ENCODE results near the gene SPO11. TPM values are rescaled to one million over a fixed set of nuclear protein-coding genes. Genes with fewer than 3 reads are reported as not detected.
A peak's percentile ranks its signal among the peaks of the same experiment; 100 is the strongest.

SPO11 gene
- total RNA-seq, 1 donor from 2014 or later: not detected

- no peaks in the 10 kb centered on the region for H3K9me3 ChIP-seq
Measured at GRCh38 chr20:57322476-57322875, 7.1 kb upstream of the SPO11 start.

GRCh38 chr20:57323034-57323433 is 6.6 kb upstream of the SPO11 start:
- intact Hi-C loops (cut with DNase I): no loop called here
- Histone ChIP-seq H3K27me3 (peaks cover 12% of the 10 kb centered on the region), H3K27ac (no peak overlapping the region), H3K36me3 (no peaks in the 10 kb centered on the region), H3K4me1 (no peaks in the 10 kb centered on the region), H3K4me3 (no peak overlapping the region), H3K9me3 (no peaks in the 10 kb centered on the region)
- TF ChIP-seq, protein P1, sequence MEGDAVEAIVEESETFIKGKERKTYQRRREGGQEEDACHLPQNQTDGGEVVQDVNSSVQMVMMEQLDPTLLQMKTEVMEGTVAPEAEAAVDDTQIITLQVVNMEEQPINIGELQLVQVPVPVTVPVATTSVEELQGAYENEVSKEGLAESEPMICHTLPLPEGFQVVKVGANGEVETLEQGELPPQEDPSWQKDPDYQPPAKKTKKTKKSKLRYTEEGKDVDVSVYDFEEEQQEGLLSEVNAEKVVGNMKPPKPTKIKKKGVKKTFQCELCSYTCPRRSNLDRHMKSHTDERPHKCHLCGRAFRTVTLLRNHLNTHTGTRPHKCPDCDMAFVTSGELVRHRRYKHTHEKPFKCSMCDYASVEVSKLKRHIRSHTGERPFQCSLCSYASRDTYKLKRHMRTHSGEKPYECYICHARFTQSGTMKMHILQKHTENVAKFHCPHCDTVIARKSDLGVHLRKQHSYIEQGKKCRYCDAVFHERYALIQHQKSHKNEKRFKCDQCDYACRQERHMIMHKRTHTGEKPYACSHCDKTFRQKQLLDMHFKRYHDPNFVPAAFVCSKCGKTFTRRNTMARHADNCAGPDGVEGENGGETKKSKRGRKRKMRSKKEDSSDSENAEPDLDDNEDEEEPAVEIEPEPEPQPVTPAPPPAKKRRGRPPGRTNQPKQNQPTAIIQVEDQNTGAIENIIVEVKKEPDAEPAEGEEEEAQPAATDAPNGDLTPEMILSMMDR (IDR thresholded peaks at IDR 0.05): no peak
- DNase-seq (no peak), ATAC-seq (no peak)

More at GRCh38 chr20:57322476-57322875, 7.1 kb upstream of the SPO11 start:
- TF ChIP-seq, protein P1 (IDR thresholded peaks at IDR 0.05): no peak
- Histone ChIP-seq H3K27ac (no peak overlapping the region), H3K27me3 (peaks cover 12% of the 10 kb centered on the region), H3K4me1 (no peaks in the 10 kb centered on the region), H3K4me3 (no peak overlapping the region), H3K36me3 (no peaks in the 10 kb centered on the region)
- DNase-seq (no peak), ATAC-seq (no peak)
- intact Hi-C loops (cut with DNase I): no loop called here

- Histone ChIP-seq H3K4me3 (no peak overlapping the region), H3K4me1 (no peaks in the 10 kb centered on the region), H3K9me3 (no peaks in the 10 kb centered on the region), H3K27me3 (peaks cover 21% of the 10 kb centered on the region), H3K36me3 (no peaks in the 10 kb centered on the region), H3K27ac (no peak overlapping the region)
- ATAC-seq (no peak), DNase-seq (no peak)
- intact Hi-C loops (cut with DNase I): no loop called here
- TF ChIP-seq, protein P1 (IDR thresholded peaks at IDR 0.05): no peak
Measured at GRCh38 chr20:57325632-57326356, 3.8 kb upstream of the SPO11 start.

GRCh38 chr20:57326667-57327455 is 2.7 kb upstream of the SPO11 start:
- peak; percentile 79 for ATAC-seq
- peaks cover 18% of the 10 kb centered on the region for H3K27me3 ChIP-seq
- TF ChIP-seq, protein P1 (IDR thresholded peaks at IDR 0.05): no peak

GRCh38 chr20:57327820-57328219 is 1.8 kb upstream of the SPO11 start:
- no peaks in the 10 kb centered on the region for H3K36me3 ChIP-seq
- H3K27ac ChIP-seq: no peak overlapping the region
- H3K9me3 ChIP-seq: no peaks in the 10 kb centered on the region
- no peak overlapping the region for H3K4me3 ChIP-seq
- peaks cover 25% of the 10 kb centered on the region for H3K27me3 ChIP-seq
- H3K4me1 ChIP-seq: no peaks in the 10 kb centered on the region
- intact Hi-C loops (cut with DNase I): no loop called here
- TF ChIP-seq, protein P1 (IDR thresholded peaks at IDR 0.05): no peak
- DNase-seq (no peak), ATAC-seq (no peak)

More at GRCh38 chr20:57326667-57327455, 2.7 kb upstream of the SPO11 start:
- intact Hi-C loops (cut with DNase I): no loop called here
- Histone ChIP-seq H3K36me3 (no peaks in the 10 kb centered on the region), H3K4me3 (no peak overlapping the region), H3K27ac (no peak overlapping the region), H3K4me1 (no peaks in the 10 kb centered on the region), H3K9me3 (no peaks in the 10 kb centered on the region)
- DNase-seq: no peak
